ENCODE results near the gene APP. TPM values are rescaled to one million over a fixed set of nuclear protein-coding genes. Genes with fewer than 3 reads are reported as not detected.

The APP gene
- total RNA-seq, 5 donors from 2014 or later (not counting 1 experiment from before 2014, with no cell fraction given): 33.7 to 44.7 (median 37.5) TPM

DNA sequence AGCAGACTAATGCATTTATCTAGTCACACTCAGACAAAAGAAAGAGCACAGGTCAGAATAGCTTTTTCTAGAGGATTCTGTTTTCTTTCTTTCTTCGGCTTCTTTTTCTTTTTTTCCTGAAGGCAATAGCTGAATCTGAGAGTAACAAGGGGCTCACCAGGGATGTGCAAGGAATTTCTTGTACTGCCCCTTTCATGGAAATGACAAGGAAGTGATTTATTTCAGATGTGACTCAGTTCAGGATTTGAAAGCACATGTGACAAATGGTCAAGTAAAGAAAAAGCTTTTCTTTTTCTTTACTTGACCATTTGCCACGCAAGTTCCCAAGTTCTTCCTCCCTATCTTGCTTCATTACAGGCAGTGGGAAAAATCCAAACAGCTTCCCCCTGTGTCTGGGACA is 233.8 kb downstream of the APP start:
- peaks cover 3% of the 10 kb centered on the region for H3K36me3 Mint-ChIP-seq
- DNase-seq (no peak), ATAC-seq (replicated peaks in 1 of 4) (no peak)
- Histone ChIP-seq H3K4me3 (ENCODE audit: control insufficient read depth in 1 of 2, extremely low read depth in 1 of 2, low read length in 1 of 2) (no peak overlapping the region), H3K36me3 (ENCODE audit: control insufficient read depth in 2 of 2, extremely low read depth in 1 of 2, insufficient read depth in 1 of 2, low read length in 1 of 2) (no peaks in the 10 kb centered on the region), H3K9me3 (no peaks in the 10 kb centered on the region), H3K27me3 (replicated peaks in 1 of 2; ENCODE audit: control insufficient read depth in 2 of 2, extremely low read depth in 1 of 2, insufficient read depth in 2 of 2, low read length in 1 of 2) (no peaks in the 10 kb centered on the region), H3K27ac (ENCODE audit: low read length) (no peak overlapping the region), H3K4me1 (ENCODE audit: control insufficient read depth in 1 of 2, extremely low read depth in 1 of 2, insufficient read depth in 2 of 2, low read length in 2 of 2) (peaks cover 0 to 3% of the 10 kb centered on the region in 2 experiments)
- ChIA-PET CTCF (no interaction called here), POLR2A (no interaction called here)
- H3K4me3 Mint-ChIP-seq: no peak overlapping the region
- peaks cover 0 to 5% (median 0%) of the 10 kb centered on the region in 3 donors for H3K4me1 Mint-ChIP-seq
- H3K27me3 Mint-ChIP-seq: no peaks in the 10 kb centered on the region
- H3K27ac Mint-ChIP-seq: no peak overlapping the region
- no CpG with 5 or more reads among the region's 2 CpGs for WGBS (ENCODE audit: insufficient coverage)
- no peaks in the 10 kb centered on the region for H3K9me3 Mint-ChIP-seq

GRCh38 chr21:25934771-25935224 is 235.8 kb downstream of the APP start:
- Mint-ChIP-seq H3K4me1 (peaks cover 0 to 5% (median 0%) of the 10 kb centered on the region in 3 donors), H3K27me3 (no peaks in the 10 kb centered on the region), H3K9me3 (no peaks in the 10 kb centered on the region), H3K36me3 (peaks cover 9% of the 10 kb centered on the region), H3K4me3 (no peak overlapping the region), H3K27ac (peak overlapping the region in 1 of 2 donors; percentile 3)
- Histone ChIP-seq H3K9me3 (no peaks in the 10 kb centered on the region), H3K36me3 (ENCODE audit: control insufficient read depth in 2 of 2, extremely low read depth in 1 of 2, insufficient read depth in 1 of 2, low read length in 1 of 2) (no peaks in the 10 kb centered on the region), H3K27ac (ENCODE audit: low read length) (no peak overlapping the region), H3K4me1 (ENCODE audit: control insufficient read depth in 1 of 2, extremely low read depth in 1 of 2, insufficient read depth in 2 of 2, low read length in 2 of 2) (peaks cover 0 to 3% of the 10 kb centered on the region in 2 experiments), H3K4me3 (ENCODE audit: control insufficient read depth in 1 of 2, extremely low read depth in 1 of 2, low read length in 1 of 2) (no peak overlapping the region), H3K27me3 (replicated peaks in 1 of 2; ENCODE audit: control insufficient read depth in 2 of 2, extremely low read depth in 1 of 2, insufficient read depth in 2 of 2, low read length in 1 of 2) (no peaks in the 10 kb centered on the region)
- no peak for DNase-seq
- ATAC-seq (replicated peaks in 1 of 4): no peak
- CTCF ChIA-PET: no interaction called here
- POLR2A ChIA-PET: no interaction called here
- WGBS (ENCODE audit: insufficient coverage): no CpG with 5 or more reads among the region's 4 CpGs

- H3K27ac Mint-ChIP-seq: no peak overlapping the region
- CTCF ChIA-PET: no interaction called here
- POLR2A ChIA-PET: no interaction called here
Observed at GRCh38 chr21:25934130-25934529, 236.4 kb downstream of the APP start.

GRCh38 chr21:25931765-25932164 is 238.8 kb downstream of the APP start:
- Mint-ChIP-seq H3K36me3 (peaks cover 9% of the 10 kb centered on the region), H3K9me3 (no peaks in the 10 kb centered on the region), H3K4me3 (no peak overlapping the region), H3K27me3 (no peaks in the 10 kb centered on the region), H3K27ac (no peak overlapping the region), H3K4me1 (peaks cover 0 to 5% (median 0%) of the 10 kb centered on the region in 3 donors)
- DNase-seq (no peak), ATAC-seq (replicated peaks in 1 of 4) (no peak)
- Histone ChIP-seq H3K27ac (ENCODE audit: low read length) (no peak overlapping the region), H3K4me1 (ENCODE audit: control insufficient read depth in 1 of 2, extremely low read depth in 1 of 2, insufficient read depth in 2 of 2, low read length in 2 of 2) (peaks cover 0 to 3% of the 10 kb centered on the region in 2 experiments), H3K9me3 (no peaks in the 10 kb centered on the region), H3K27me3 (replicated peaks in 1 of 2; ENCODE audit: control insufficient read depth in 2 of 2, extremely low read depth in 1 of 2, insufficient read depth in 2 of 2, low read length in 1 of 2) (no peaks in the 10 kb centered on the region), H3K36me3 (ENCODE audit: control insufficient read depth in 2 of 2, extremely low read depth in 1 of 2, insufficient read depth in 1 of 2, low read length in 1 of 2) (no peaks in the 10 kb centered on the region), H3K4me3 (ENCODE audit: control insufficient read depth in 1 of 2, extremely low read depth in 1 of 2, low read length in 1 of 2) (no peak overlapping the region)
- CTCF ChIA-PET: no interaction called here
- POLR2A ChIA-PET: no interaction called here
- WGBS (ENCODE audit: insufficient coverage): 60% methylated on average over 1 of the region's 3 CpGs

More at GRCh38 chr21:25934130-25934529, 236.4 kb downstream of the APP start:
- no peaks in the 10 kb centered on the region for H3K27me3 Mint-ChIP-seq
- H3K9me3 Mint-ChIP-seq: no peaks in the 10 kb centered on the region
- no peaks in the 10 kb centered on the region for H3K27me3 ChIP-seq (replicated peaks in 1 of 2; ENCODE audit: control insufficient read depth in 2 of 2, extremely low read depth in 1 of 2, insufficient read depth in 2 of 2, low read length in 1 of 2)
- 84% methylated on average over 2 of the region's 6 CpGs for WGBS (ENCODE audit: insufficient coverage)
- H3K36me3 ChIP-seq (ENCODE audit: control insufficient read depth in 2 of 2, extremely low read depth in 1 of 2, insufficient read depth in 1 of 2, low read length in 1 of 2): no peaks in the 10 kb centered on the region
- peaks cover 0 to 5% (median 0%) of the 10 kb centered on the region in 3 donors for H3K4me1 Mint-ChIP-seq
- no peaks in the 10 kb centered on the region for H3K9me3 ChIP-seq
- no peak overlapping the region for H3K27ac ChIP-seq (ENCODE audit: low read length)
- H3K4me3 ChIP-seq (ENCODE audit: control insufficient read depth in 1 of 2, extremely low read depth in 1 of 2, low read length in 1 of 2): no peak overlapping the region
- peaks cover 9% of the 10 kb centered on the region for H3K36me3 Mint-ChIP-seq
- ATAC-seq (replicated peaks in 1 of 4): no peak
- H3K4me1 ChIP-seq (ENCODE audit: control insufficient read depth in 1 of 2, extremely low read depth in 1 of 2, insufficient read depth in 2 of 2, low read length in 2 of 2): peaks cover 0 to 3% of the 10 kb centered on the region in 2 experiments
- no peak overlapping the region for H3K4me3 Mint-ChIP-seq
- DNase-seq: no peak

GRCh38 chr21:25929856-25930520 is 240.6 kb downstream of the APP start:
- DNase-seq: no peak
- Histone ChIP-seq H3K27ac (ENCODE audit: low read length) (no peak overlapping the region), H3K36me3 (ENCODE audit: control insufficient read depth in 2 of 2, extremely low read depth in 1 of 2, insufficient read depth in 1 of 2, low read length in 1 of 2) (no peaks in the 10 kb centered on the region), H3K4me1 (ENCODE audit: control insufficient read depth in 1 of 2, extremely low read depth in 1 of 2, insufficient read depth in 2 of 2, low read length in 2 of 2) (peaks cover 0 to 3% of the 10 kb centered on the region in 2 experiments), H3K27me3 (replicated peaks in 1 of 2; ENCODE audit: control insufficient read depth in 2 of 2, extremely low read depth in 1 of 2, insufficient read depth in 2 of 2, low read length in 1 of 2) (no peaks in the 10 kb centered on the region), H3K9me3 (no peaks in the 10 kb centered on the region), H3K4me3 (ENCODE audit: control insufficient read depth in 1 of 2, extremely low read depth in 1 of 2, low read length in 1 of 2) (no peak overlapping the region)
- ChIA-PET POLR2A (no interaction called here), CTCF (no interaction called here)
- 93% methylated on average over 5 of the region's 9 CpGs for WGBS (ENCODE audit: insufficient coverage)
- H3K4me1 Mint-ChIP-seq: peaks cover 0 to 2% (median 0%) of the 10 kb centered on the region in 3 donors
- H3K9me3 Mint-ChIP-seq: no peaks in the 10 kb centered on the region
- no peak overlapping the region for H3K4me3 Mint-ChIP-seq
- peaks cover 15% of the 10 kb centered on the region for H3K36me3 Mint-ChIP-seq
- no peak overlapping the region for H3K27ac Mint-ChIP-seq
- no peaks in the 10 kb centered on the region for H3K27me3 Mint-ChIP-seq
- ATAC-seq (replicated peaks in 1 of 4): no peak

DNA sequence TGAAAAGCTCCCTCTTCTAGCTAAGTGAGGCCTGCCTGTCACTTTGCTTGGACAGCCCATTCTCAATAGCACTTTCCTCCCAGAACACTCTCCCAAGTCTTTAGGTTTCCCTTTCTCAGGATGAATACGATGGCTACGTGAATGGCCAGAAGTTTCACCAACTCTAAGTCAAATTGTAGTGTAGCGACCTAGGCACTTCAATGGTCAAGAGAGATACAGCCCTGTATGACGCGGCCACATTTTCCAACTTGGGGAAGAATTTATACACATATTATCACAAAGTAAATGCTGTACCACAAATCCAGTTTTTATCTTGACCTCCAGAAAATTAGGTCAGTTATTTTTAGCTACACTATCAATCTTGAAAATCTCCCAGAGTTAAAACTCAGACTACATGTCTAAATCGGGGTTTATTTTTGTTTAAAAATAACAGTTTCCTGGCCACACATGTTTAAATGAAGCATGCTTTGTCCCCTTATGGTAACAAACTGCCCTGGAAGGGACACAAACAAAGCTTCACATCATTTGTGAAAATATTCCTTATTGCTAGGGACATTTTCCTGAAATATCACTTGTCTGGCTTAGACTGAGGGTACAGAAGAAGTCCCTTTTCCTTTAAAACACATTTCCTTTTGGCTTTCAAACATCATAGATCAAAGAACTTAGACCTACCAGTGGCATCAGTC is 243.2 kb downstream of the APP start:
- ChIA-PET POLR2A (no interaction called here), CTCF (no interaction called here)
- DNase-seq (no peak), ATAC-seq (replicated peaks in 1 of 4) (no peak)
- Histone ChIP-seq H3K9me3 (no peaks in the 10 kb centered on the region), H3K4me1 (ENCODE audit: control insufficient read depth in 1 of 2, extremely low read depth in 1 of 2, insufficient read depth in 2 of 2, low read length in 2 of 2) (no peaks in the 10 kb centered on the region), H3K36me3 (ENCODE audit: control insufficient read depth in 2 of 2, extremely low read depth in 1 of 2, insufficient read depth in 1 of 2, low read length in 1 of 2) (no peaks in the 10 kb centered on the region), H3K4me3 (ENCODE audit: control insufficient read depth in 1 of 2, extremely low read depth in 1 of 2, low read length in 1 of 2) (no peak overlapping the region), H3K27ac (ENCODE audit: low read length) (no peak overlapping the region), H3K27me3 (replicated peaks in 1 of 2; ENCODE audit: control insufficient read depth in 2 of 2, extremely low read depth in 1 of 2, insufficient read depth in 2 of 2, low read length in 1 of 2) (no peaks in the 10 kb centered on the region)
- Mint-ChIP-seq H3K4me1 (peaks cover 0 to 2% (median 0%) of the 10 kb centered on the region in 3 donors), H3K9me3 (no peaks in the 10 kb centered on the region), H3K4me3 (no peak overlapping the region), H3K36me3 (peaks cover 17% of the 10 kb centered on the region), H3K27ac (no peak overlapping the region), H3K27me3 (no peaks in the 10 kb centered on the region)
- WGBS (ENCODE audit: insufficient coverage): 93% methylated on average over 3 of the region's 6 CpGs

Measured in T-cell (primary cell).